Erythroblast (primary cell): ENCODE data around the gene CIT.
"Not testable (repeated sequence)": the region's sequence is repeated elsewhere in the genome, so short reads cannot be mapped to it uniquely, and the experiment has no call there.

Experiments
- GATA1 ChIP-seq: IDR thresholded peaks from 2 replicates; pipeline ENCODE4 v1.6.1; 2011; ENCODE audit warnings: low read depth, mild to moderate bottlenecking, control low read depth, low read length, moderate library complexity
- POLR2A ChIP-seq: IDR thresholded peaks from 2 replicates; pipeline ENCODE4 v1.6.1; 2011; ENCODE audit warnings: mild to moderate bottlenecking, low read length

GRCh38 chr12:119658166-119658565, 219.0 kb downstream of the CIT start:
- not testable (repeated sequence) for TF ChIP-seq POLR2A, GATA1
